Neural cell (in vitro differentiated cells): ENCODE measurements around the gene SYNE3. TPM values are rescaled to one million over a fixed set of nuclear protein-coding genes. Genes with fewer than 3 reads are reported as not detected.

Experiments
- H2AFZ ChIP-seq: fragments of 200-600, 300-800 bp; sonication (generic), shearing (Covaris generic); 2 replicates; pipeline ENCODE4 v1.6.0; 2014; ENCODE audit warnings: low read depth, mild to moderate bottlenecking, antibody characterized with exemption, low read length, moderate library complexity
- H3F3A ChIP-seq: fragments of 200-600 bp; shearing (Covaris generic); 2 replicates; pipeline ENCODE4 v1.6.1; 2016; ENCODE audit warnings: mild to moderate bottlenecking, moderate library complexity, mixed read lengths, antibody characterized with exemption, low read length; ENCODE audit not compliant: insufficient read depth, poor library complexity, severe bottlenecking
- H3K27ac ChIP-seq: fragments of 200-600, 300-800 bp; sonication (generic), shearing (Covaris generic); 2 replicates; pipeline ENCODE4 v1.5.1; 2014; ENCODE audit warnings: mild to moderate bottlenecking, low read length, moderate library complexity
- H3K27me3 ChIP-seq: fragments of 300-800, 200-600 bp; sonication (generic), shearing (Covaris generic); 2 replicates; pipeline ENCODE4 v1.6.0; 2014; ENCODE audit warnings: mild to moderate bottlenecking, low read depth, low read length, moderate library complexity; ENCODE audit not compliant: insufficient read depth
- H3K36me3 ChIP-seq: fragments of 300-800, 200-600 bp; sonication (generic), shearing (Covaris generic); 2 replicates; pipeline ENCODE4 v1.5.1; 2014; ENCODE audit warnings: mild to moderate bottlenecking, antibody characterized with exemption, low read length, moderate library complexity; ENCODE audit not compliant: insufficient read depth
- H3K4me2 ChIP-seq: fragments of 300-800, 200-600 bp; sonication (generic), shearing (Covaris generic); 2 replicates; pipeline ENCODE4 v1.6.0; 2014; ENCODE audit warnings: mild to moderate bottlenecking, low read length
- H3K4me3 ChIP-seq: fragments of 300-800, 200-600 bp; sonication (generic), shearing (Covaris generic); 2 replicates; pipeline ENCODE4 v1.5.1; 2014; ENCODE audit warnings: mild to moderate bottlenecking, low read length, moderate library complexity
- H3K79me2 ChIP-seq: fragments of 200-600 bp; shearing (Covaris generic); replicated peaks from 2 replicates; pipeline ENCODE4 v1.6.0; 2014; ENCODE audit warnings: mild to moderate bottlenecking, low read length, moderate library complexity; ENCODE audit not compliant: insufficient read depth
- H3K9ac ChIP-seq: fragments of 300-800, 200-600 bp; sonication (generic), shearing (Covaris generic); 2 replicates; pipeline ENCODE4 v1.6.1; 2016; ENCODE audit warnings: mild to moderate bottlenecking, low read length, mixed read lengths
- H3K9me2 ChIP-seq: fragments of 200-600 bp; shearing (Covaris generic); 2 replicates; pipeline ENCODE4 v1.6.1; 2016; ENCODE audit warnings: mild to moderate bottlenecking, low read length, mixed read lengths; ENCODE audit not compliant: insufficient read depth
- H3K9me3 ChIP-seq: fragments of 200-600, 300-800 bp; sonication (generic), shearing (Covaris generic); 2 replicates; pipeline ENCODE4 v1.6.1; 2016; ENCODE audit warnings: mild to moderate bottlenecking, mixed run types, low read length, moderate library complexity, mixed read lengths
- H4K20me1 ChIP-seq: fragments of 200-600 bp; shearing (Covaris generic); 2 replicates; pipeline ENCODE4 v1.6.1; 2016; ENCODE audit warnings: mild to moderate bottlenecking, mixed run types; ENCODE audit not compliant: insufficient read depth
- CTCF ChIP-seq: fragments of 450-650 bp; IDR thresholded peaks from 2 replicates; pipeline ENCODE4 v1.5.1; 2014; ENCODE audit warnings: antibody characterized with exemption, mild to moderate bottlenecking, moderate library complexity; ENCODE audit not compliant: poor library complexity, severe bottlenecking
- EP300 ChIP-seq: fragments of 450-650 bp; conservative IDR thresholded peaks from 2 replicates; pipeline ENCODE4 v1.6.1; 2014; ENCODE audit warnings: antibody characterized with exemption, mild to moderate bottlenecking, moderate library complexity; ENCODE audit not compliant: poor library complexity, severe bottlenecking
- EZH2 ChIP-seq: fragments of 200-600, 300-800 bp; shearing (Covaris generic), sonication (generic); IDR thresholded peaks from 2 replicates; pipeline ENCODE4 v1.6.1; 2014; ENCODE audit warnings: antibody characterized with exemption, low read length, borderline replicate concordance, mild to moderate bottlenecking; ENCODE audit not compliant: insufficient read depth, poor library complexity, severe bottlenecking
- MXI1 ChIP-seq: fragments of 450-650 bp; conservative IDR thresholded peaks from 2 replicates; pipeline ENCODE4 v1.6.1; 2014; ENCODE audit warnings: antibody characterized with exemption, mild to moderate bottlenecking; ENCODE audit not compliant: poor library complexity, severe bottlenecking
- POLR2AphosphoS5 ChIP-seq: IDR thresholded peaks from 2 replicates; pipeline ENCODE4 v1.6.1; 2012
- RAD21 ChIP-seq: fragments of 450-650 bp; conservative IDR thresholded peaks from 2 replicates; pipeline ENCODE4 v1.6.1; 2014; ENCODE audit warnings: antibody characterized with exemption, mild to moderate bottlenecking, moderate library complexity
- REST ChIP-seq: IDR thresholded peaks from 2 replicates; pipeline ENCODE4 v1.6.1; 2012; ENCODE audit warnings: borderline replicate concordance
- SMC3 ChIP-seq: fragments of 450-650 bp; conservative IDR thresholded peaks from 2 replicates; pipeline ENCODE4 v1.6.1; 2014; ENCODE audit warnings: antibody characterized with exemption, mild to moderate bottlenecking, moderate library complexity; ENCODE audit not compliant: poor library complexity
- TAF1 ChIP-seq: IDR thresholded peaks from 2 replicates; pipeline ENCODE4 v1.6.1; 2012; ENCODE audit warnings: low read depth
- polyA plus RNA-seq: library from polyadenylated mRNA; depleted of rRNA; stranded (reverse); fragments of >200 nt; gene quantifications from 2 replicates; pipeline ENCODE4 v1.2.3, GENCODE V29; 2014

Gene SYNE3
- polyA plus RNA-seq, 1 donor from 2014 or later, result 0.35 TPM

GRCh38 chr14:95562892-95563685, 46.6 kb upstream of the SYNE3 start:
- H2AFZ ChIP-seq, result no peak overlapping the region
- H3F3A ChIP-seq, result no peaks in the 10 kb centered on the region
- no peak overlapping the region for H3K9ac ChIP-seq
- no peak overlapping the region for H3K4me2 ChIP-seq
- no peaks in the 10 kb centered on the region for H4K20me1 ChIP-seq
- no peak overlapping the region for H3K4me3 ChIP-seq
- no peak overlapping the region for H3K27ac ChIP-seq
- H3K79me2 ChIP-seq, result no peaks in the 10 kb centered on the region
- H3K9me2 ChIP-seq, result no peaks in the 10 kb centered on the region
- no peaks in the 10 kb centered on the region for H3K9me3 ChIP-seq
- H3K27me3 ChIP-seq, result no peaks in the 10 kb centered on the region
- TF ChIP-seq TAF1, result no peak
- TF ChIP-seq MXI1, result no peak
- TF ChIP-seq RAD21, result no peak
- no peak for TF ChIP-seq SMC3
- TF ChIP-seq EZH2, result no peak
- TF ChIP-seq POLR2AphosphoS5, result no peak
- no peak for TF ChIP-seq CTCF
- TF ChIP-seq REST, result no peak
- H3K36me3 ChIP-seq, result no peaks in the 10 kb centered on the region

GRCh38 chr14:95561001-95561412, 44.6 kb upstream of the SYNE3 start:
- Histone ChIP-seq H3K27ac (no peak overlapping the region), H3K9me3 (no peaks in the 10 kb centered on the region), H3K9ac (no peak overlapping the region), H3K79me2 (no peaks in the 10 kb centered on the region), H3K9me2 (no peaks in the 10 kb centered on the region), H3F3A (no peaks in the 10 kb centered on the region), H3K4me3 (no peak overlapping the region), H4K20me1 (no peaks in the 10 kb centered on the region), H3K4me2 (no peak overlapping the region), H3K36me3 (no peaks in the 10 kb centered on the region), H2AFZ (peak overlapping the region; percentile 77), H3K27me3 (no peaks in the 10 kb centered on the region)
- TF ChIP-seq MXI1, result peak; percentile 40
- TF ChIP-seq TAF1, result no peak
- TF ChIP-seq CTCF, result peak; percentile 100
- no peak for TF ChIP-seq EP300
- TF ChIP-seq REST, result no peak
- TF ChIP-seq RAD21, result peak; percentile 100
- TF ChIP-seq POLR2AphosphoS5, result no peak
- TF ChIP-seq EZH2, result no peak
- peak; percentile 100 for TF ChIP-seq SMC3
